Measurements from ENCODE around the gene RGS6. TPM values are rescaled to one million over a fixed set of nuclear protein-coding genes. Genes with fewer than 3 reads are reported as not detected.
A peak's percentile ranks its signal among the peaks of the same experiment; 100 is the strongest.

Gene RGS6
- total and polyA plus RNA-seq, 5 donors from 2014 or later, result 0.13 to 1.5 (median 0.69) TPM

GRCh38 chr14:72501439-72501838 lies 569.2 kb downstream of the RGS6 start:
- H3K4me3 Mint-ChIP-seq, result no peak overlapping the region
- H3K36me3 ChIP-seq (ENCODE audit: control insufficient read depth, insufficient read depth, low read length), result no peaks in the 10 kb centered on the region
- peaks cover 17% of the 10 kb centered on the region for H3K27me3 Mint-ChIP-seq
- peaks cover 0 to 1% of the 10 kb centered on the region in 2 experiments for H3K9me3 ChIP-seq (ENCODE audit: control insufficient read depth in 2 of 2, low read length in 2 of 2)
- H3K27ac Mint-ChIP-seq, result no peak overlapping the region
- H3K4me3 ChIP-seq (ENCODE audit: low read depth, low read length), result no peak overlapping the region
- no peak for ATAC-seq (ENCODE audit: low read depth in 2 of 2)
- no peaks in the 10 kb centered on the region for H3K27me3 ChIP-seq (ENCODE audit: control insufficient read depth, insufficient read depth, low read length)
- no peak for DNase-seq
- H3K4me1 Mint-ChIP-seq, result no peaks in the 10 kb centered on the region
- H3K9me3 Mint-ChIP-seq, result peaks cover 0 to 4% (median 0%) of the 10 kb centered on the region in 7 donors
- no peaks in the 10 kb centered on the region for H3K4me1 ChIP-seq (ENCODE audit: control insufficient read depth, insufficient read depth, low read length, poor library complexity, severe bottlenecking)
- H3K27ac ChIP-seq (ENCODE audit: insufficient read depth, low read length, poor library complexity, severe bottlenecking), result no peak overlapping the region
- no peaks in the 10 kb centered on the region for H3K36me3 Mint-ChIP-seq

GRCh38 chr14:72503271-72503670 lies 571.0 kb downstream of the RGS6 start:
- no peaks in the 10 kb centered on the region for H3K36me3 Mint-ChIP-seq
- no peaks in the 10 kb centered on the region for H3K4me1 Mint-ChIP-seq
- H3K9me3 ChIP-seq (ENCODE audit: control insufficient read depth in 2 of 2, low read length in 2 of 2), result peaks cover 0 to 1% of the 10 kb centered on the region in 2 experiments
- no peaks in the 10 kb centered on the region for H3K4me1 ChIP-seq (ENCODE audit: control insufficient read depth, insufficient read depth, low read length, poor library complexity, severe bottlenecking)
- H3K27ac Mint-ChIP-seq, result no peak overlapping the region
- H3K9me3 Mint-ChIP-seq, result peaks cover 0 to 4% (median 0%) of the 10 kb centered on the region in 7 donors
- H3K4me3 Mint-ChIP-seq, result no peak overlapping the region
- no peaks in the 10 kb centered on the region for H3K36me3 ChIP-seq (ENCODE audit: control insufficient read depth, insufficient read depth, low read length)
- peaks cover 9% of the 10 kb centered on the region for H3K27me3 Mint-ChIP-seq
- no peak overlapping the region for H3K4me3 ChIP-seq (ENCODE audit: low read depth, low read length)
- no peak for ATAC-seq (ENCODE audit: low read depth in 2 of 2)
- no peak for DNase-seq
- no peaks in the 10 kb centered on the region for H3K27me3 ChIP-seq (ENCODE audit: control insufficient read depth, insufficient read depth, low read length)
- H3K27ac ChIP-seq (ENCODE audit: insufficient read depth, low read length, poor library complexity, severe bottlenecking), result no peak overlapping the region

GRCh38 chr14:72503696-72504368 lies 571.6 kb downstream of the RGS6 start:
- no peaks in the 10 kb centered on the region for H3K4me1 Mint-ChIP-seq
- H3K4me3 ChIP-seq (ENCODE audit: low read depth, low read length), result no peak overlapping the region
- no peak overlapping the region for H3K27ac ChIP-seq (ENCODE audit: insufficient read depth, low read length, poor library complexity, severe bottlenecking)
- H3K9me3 ChIP-seq (ENCODE audit: control insufficient read depth in 2 of 2, low read length in 2 of 2), result peaks cover 0 to 1% of the 10 kb centered on the region in 2 experiments
- no peaks in the 10 kb centered on the region for H3K36me3 Mint-ChIP-seq
- ATAC-seq (ENCODE audit: low read depth in 2 of 2), result no peak
- H3K4me1 ChIP-seq (ENCODE audit: control insufficient read depth, insufficient read depth, low read length, poor library complexity, severe bottlenecking), result no peaks in the 10 kb centered on the region
- DNase-seq, result no peak
- H3K9me3 Mint-ChIP-seq, result peaks cover 0 to 4% (median 0%) of the 10 kb centered on the region in 7 donors
- no peaks in the 10 kb centered on the region for H3K36me3 ChIP-seq (ENCODE audit: control insufficient read depth, insufficient read depth, low read length)
- no peak overlapping the region for H3K4me3 Mint-ChIP-seq
- H3K27me3 Mint-ChIP-seq, result peaks cover 9% of the 10 kb centered on the region
- no peak overlapping the region for H3K27ac Mint-ChIP-seq
- H3K27me3 ChIP-seq (ENCODE audit: control insufficient read depth, insufficient read depth, low read length), result no peaks in the 10 kb centered on the region

GRCh38 chr14:72510566-72510965 lies 578.3 kb downstream of the RGS6 start:
- no peaks in the 10 kb centered on the region for H3K27me3 ChIP-seq (ENCODE audit: control insufficient read depth, insufficient read depth, low read length)
- Mint-ChIP-seq H3K27me3 (no peaks in the 10 kb centered on the region), H3K4me1 (peaks cover 0 to 10% (median 0%) of the 10 kb centered on the region in 4 donors), H3K4me3 (no peak overlapping the region), H3K27ac (no peak overlapping the region), H3K9me3 (peaks cover 0 to 2% (median 0%) of the 10 kb centered on the region in 7 donors), H3K36me3 (no peaks in the 10 kb centered on the region)
- no peaks in the 10 kb centered on the region for H3K36me3 ChIP-seq (ENCODE audit: control insufficient read depth, insufficient read depth, low read length)
- H3K27ac ChIP-seq (ENCODE audit: insufficient read depth, low read length, poor library complexity, severe bottlenecking), result no peak overlapping the region
- no peaks in the 10 kb centered on the region for H3K4me1 ChIP-seq (ENCODE audit: control insufficient read depth, insufficient read depth, low read length, poor library complexity, severe bottlenecking)
- H3K9me3 ChIP-seq (ENCODE audit: control insufficient read depth in 2 of 2, low read length in 2 of 2), result no peaks in the 10 kb centered on the region
- no peak for DNase-seq
- H3K4me3 ChIP-seq (ENCODE audit: low read depth, low read length), result no peak overlapping the region
- no peak for ATAC-seq (ENCODE audit: low read depth in 2 of 2)

- Mint-ChIP-seq H3K36me3 (no peaks in the 10 kb centered on the region), H3K4me3 (no peak overlapping the region), H3K9me3 (peaks cover 0 to 2% (median 0%) of the 10 kb centered on the region in 7 donors), H3K27me3 (no peaks in the 10 kb centered on the region), H3K4me1 (peaks cover 0 to 17% (median 8%) of the 10 kb centered on the region in 4 donors), H3K27ac (peak overlapping the region in 1 of 3 donors; percentile 38)
- Histone ChIP-seq H3K27me3 (ENCODE audit: control insufficient read depth, insufficient read depth, low read length) (no peaks in the 10 kb centered on the region), H3K4me3 (ENCODE audit: low read depth, low read length) (no peak overlapping the region), H3K36me3 (ENCODE audit: control insufficient read depth, insufficient read depth, low read length) (no peaks in the 10 kb centered on the region), H3K9me3 (ENCODE audit: control insufficient read depth in 2 of 2, low read length in 2 of 2) (no peaks in the 10 kb centered on the region), H3K27ac (ENCODE audit: insufficient read depth, low read length, poor library complexity, severe bottlenecking) (no peak overlapping the region), H3K4me1 (ENCODE audit: control insufficient read depth, insufficient read depth, low read length, poor library complexity, severe bottlenecking) (peaks cover 9% of the 10 kb centered on the region)
- ATAC-seq (ENCODE audit: low read depth in 2 of 2) (no peak), DNase-seq (no peak)
Measured at GRCh38 chr14:72512281-72512680, 580.1 kb downstream of the RGS6 start.

- Mint-ChIP-seq H3K4me3 (no peak overlapping the region), H3K9me3 (peaks cover 0 to 2% (median 0%) of the 10 kb centered on the region in 7 donors), H3K27me3 (no peaks in the 10 kb centered on the region), H3K36me3 (no peaks in the 10 kb centered on the region), H3K4me1 (peaks cover 0 to 23% (median 13%) of the 10 kb centered on the region in 4 donors), H3K27ac (no peak overlapping the region)
- ATAC-seq (ENCODE audit: low read depth in 2 of 2) (no peak), DNase-seq (no peak)
- Histone ChIP-seq H3K9me3 (ENCODE audit: control insufficient read depth in 2 of 2, low read length in 2 of 2) (no peaks in the 10 kb centered on the region), H3K4me3 (ENCODE audit: low read depth, low read length) (no peak overlapping the region), H3K27ac (ENCODE audit: insufficient read depth, low read length, poor library complexity, severe bottlenecking) (no peak overlapping the region), H3K4me1 (ENCODE audit: control insufficient read depth, insufficient read depth, low read length, poor library complexity, severe bottlenecking) (peaks cover 16% of the 10 kb centered on the region), H3K36me3 (ENCODE audit: control insufficient read depth, insufficient read depth, low read length) (no peaks in the 10 kb centered on the region), H3K27me3 (ENCODE audit: control insufficient read depth, insufficient read depth, low read length) (no peaks in the 10 kb centered on the region)
Measured at GRCh38 chr14:72512925-72513324, 580.7 kb downstream of the RGS6 start.

- Mint-ChIP-seq H3K4me1 (peaks cover 3 to 27% (median 17%) of the 10 kb centered on the region in 4 donors), H3K4me3 (no peak overlapping the region), H3K36me3 (no peaks in the 10 kb centered on the region), H3K9me3 (peaks cover 0 to 2% (median 0%) of the 10 kb centered on the region in 7 donors), H3K27me3 (no peaks in the 10 kb centered on the region), H3K27ac (no peak overlapping the region)
- Histone ChIP-seq H3K4me1 (ENCODE audit: control insufficient read depth, insufficient read depth, low read length, poor library complexity, severe bottlenecking) (peaks cover 20% of the 10 kb centered on the region), H3K9me3 (ENCODE audit: control insufficient read depth in 2 of 2, low read length in 2 of 2) (no peaks in the 10 kb centered on the region), H3K27me3 (ENCODE audit: control insufficient read depth, insufficient read depth, low read length) (no peaks in the 10 kb centered on the region), H3K27ac (ENCODE audit: insufficient read depth, low read length, poor library complexity, severe bottlenecking) (no peak overlapping the region), H3K36me3 (ENCODE audit: control insufficient read depth, insufficient read depth, low read length) (no peaks in the 10 kb centered on the region), H3K4me3 (ENCODE audit: low read depth, low read length) (no peak overlapping the region)
- no peak for ATAC-seq (ENCODE audit: low read depth in 2 of 2)
- no peak for DNase-seq
Measured at GRCh38 chr14:72513346-72513745, 581.1 kb downstream of the RGS6 start.
